Skeletal muscle cell (primary cell): ENCODE data around the gene CXCL10.
"Not testable (repeated sequence)": the region's sequence is repeated elsewhere in the genome, so short reads cannot be mapped to it uniquely, and the experiment has no call there.

Experiments
- DNase-seq: peaks from one replicate; pipeline ENCODE4 v3.0.0-alpha.2; 2010; ENCODE audit warnings: low read depth
- H3K4me3 ChIP-seq: 2 replicates; pipeline ENCODE4 v1.5.1; 2011; ENCODE audit warnings: low read depth, mild to moderate bottlenecking, control low read depth, low read length, moderate library complexity

Gene CXCL10

DNA sequence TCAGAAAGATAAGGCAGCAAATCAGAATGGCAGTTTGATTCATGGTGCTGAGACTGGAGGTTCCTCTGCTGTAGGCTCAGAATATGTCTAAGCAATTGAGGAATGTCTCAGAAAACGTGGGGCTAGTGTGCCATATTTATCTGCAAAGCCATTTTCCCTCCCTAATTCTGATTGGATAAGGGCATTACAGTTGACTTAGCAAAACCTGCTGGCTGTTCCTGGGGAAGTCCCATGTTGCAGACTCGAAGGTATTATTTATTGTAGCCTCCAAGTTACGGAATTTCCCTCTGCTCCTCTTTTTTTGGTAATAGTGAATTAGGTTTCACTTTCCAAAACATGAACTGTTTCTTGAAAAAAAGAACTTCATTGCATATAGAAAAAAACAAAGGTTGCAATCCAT, at the start of gene CXCL10:
Gene CXCL10 (minus strand): TSS at position 109 of the 400 bp plus-strand sequence. CDS start 66 bp downstream, at position 43.
- no peak for DNase-seq
- H3K4me3 ChIP-seq, result no peak within 1 kb of the TSS

DNA sequence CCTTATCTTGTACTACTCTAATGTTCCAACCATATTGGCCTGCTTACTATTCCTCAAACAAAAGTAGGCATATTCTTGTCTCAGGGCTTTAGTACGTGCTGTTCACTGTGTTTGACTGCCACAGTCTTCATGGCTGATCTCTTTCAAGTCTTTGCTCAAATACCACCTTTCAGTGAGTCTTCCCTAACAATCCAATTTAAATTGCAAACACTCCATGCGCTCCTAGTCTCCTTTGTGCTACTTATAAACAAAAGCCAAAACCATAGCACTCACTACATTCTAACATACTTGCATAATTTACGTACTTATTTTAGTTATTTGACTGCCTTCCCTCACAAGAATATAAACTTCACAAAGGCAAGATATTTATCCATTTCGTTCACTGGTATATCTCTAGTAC, 49.5 kb upstream of the CXCL10 start:
- DNase-seq, result no peak
- no peak overlapping the region for H3K4me3 ChIP-seq

DNA sequence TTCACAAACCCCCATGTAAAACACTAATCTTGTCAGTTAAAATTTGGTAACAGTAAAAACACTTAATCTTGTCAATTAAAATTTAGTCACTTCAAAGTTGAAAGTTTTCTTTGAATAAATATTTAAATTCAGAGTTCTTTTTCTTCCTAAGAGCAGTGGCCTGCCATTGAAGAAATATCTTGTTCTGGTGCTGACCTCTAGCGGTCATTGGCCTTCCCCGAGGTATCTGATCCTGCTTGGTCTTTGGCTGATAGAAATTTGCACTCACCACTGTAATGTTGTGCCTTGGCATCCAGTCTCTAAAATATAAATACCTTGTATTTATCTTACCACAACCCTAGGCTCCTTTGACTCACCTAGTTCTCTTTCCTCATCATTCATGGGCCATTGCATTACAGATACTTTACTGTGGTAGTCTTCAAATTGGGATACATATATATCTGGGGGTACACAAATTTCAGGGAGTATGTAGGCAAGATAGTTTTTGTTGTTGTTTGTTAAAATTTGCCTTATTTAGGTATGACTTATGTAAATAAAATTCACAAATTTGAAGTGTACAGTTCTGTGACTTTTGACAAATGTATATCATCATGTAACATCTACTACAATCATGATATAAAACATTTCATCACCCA, 44.5 kb upstream of the CXCL10 start:
- H3K4me3 ChIP-seq, result no peak overlapping the region
- peak; percentile 21 for DNase-seq

DNA sequence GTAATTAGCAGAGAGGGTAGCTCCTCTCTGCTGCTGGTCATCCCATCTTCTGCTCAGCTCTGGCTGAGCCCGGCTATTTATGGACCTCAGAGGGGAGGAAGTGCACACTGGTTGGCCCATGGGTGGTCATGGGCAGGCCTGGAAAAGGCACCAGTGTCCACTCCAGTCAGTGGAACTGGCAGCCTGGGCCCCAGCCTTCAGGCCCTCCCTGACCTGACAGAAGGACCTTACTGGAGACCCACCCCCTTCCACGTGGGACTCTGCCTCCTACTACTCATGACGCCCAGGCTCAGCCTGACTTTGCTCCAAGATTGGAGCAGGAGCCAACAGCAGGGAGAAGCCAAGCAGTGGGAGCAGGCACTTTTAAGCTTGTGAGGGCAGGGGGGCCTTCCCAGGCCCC, 43.2 kb upstream of the CXCL10 start:
- DNase-seq, result no peak
- no peak overlapping the region for H3K4me3 ChIP-seq

- DNase-seq, result no peak
- H3K4me3 ChIP-seq, result no peak overlapping the region
Measured at GRCh38 chr4:76061982-76062381, 38.7 kb upstream of the CXCL10 start.

GRCh38 chr4:76061421-76061820, 38.1 kb upstream of the CXCL10 start:
- H3K4me3 ChIP-seq, result no peak overlapping the region
- no peak for DNase-seq

DNA sequence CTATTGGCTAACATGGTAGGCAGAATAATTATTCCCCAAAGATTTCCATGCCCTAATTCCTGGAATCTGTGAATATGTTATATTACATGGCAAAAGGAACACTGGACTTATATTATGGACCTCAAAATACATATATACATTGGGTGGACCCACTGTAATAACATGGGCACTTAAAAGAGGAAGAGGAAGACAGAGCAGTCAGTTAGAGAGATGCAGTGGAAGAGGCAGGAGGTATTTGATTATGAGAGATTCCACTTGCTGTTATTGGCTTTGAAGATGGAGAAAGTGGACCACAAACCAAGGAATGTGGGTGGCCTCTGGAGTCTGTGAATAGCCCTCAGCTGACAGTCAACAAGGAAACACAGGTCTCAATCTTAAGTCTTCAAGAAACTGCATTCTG, 37.2 kb upstream of the CXCL10 start:
- no peak overlapping the region for H3K4me3 ChIP-seq

DNA sequence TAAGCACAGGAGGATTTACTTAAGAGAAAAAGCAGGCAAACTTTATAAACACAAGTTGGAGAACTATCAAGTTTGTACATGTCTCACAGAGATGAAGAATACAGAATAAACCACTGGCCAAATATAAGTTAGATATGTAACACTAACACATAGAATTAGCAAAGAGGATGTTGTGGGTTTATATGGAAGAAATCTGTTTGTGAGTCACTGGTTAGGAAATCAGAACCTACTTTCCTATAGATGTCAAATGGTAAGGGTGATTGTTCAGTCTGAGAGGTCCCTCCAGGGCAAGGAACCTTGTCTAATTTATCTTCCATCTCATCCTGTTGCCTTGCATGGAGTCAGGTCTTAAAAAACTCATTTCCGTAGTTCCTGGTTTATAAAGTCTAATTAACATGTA, 36.5 kb upstream of the CXCL10 start:
- H3K4me3 ChIP-seq, result no peak overlapping the region
- no peak for DNase-seq

More for the DNA sequence above, 37.2 kb upstream of the CXCL10 start:
- DNase-seq, result no peak

DNA sequence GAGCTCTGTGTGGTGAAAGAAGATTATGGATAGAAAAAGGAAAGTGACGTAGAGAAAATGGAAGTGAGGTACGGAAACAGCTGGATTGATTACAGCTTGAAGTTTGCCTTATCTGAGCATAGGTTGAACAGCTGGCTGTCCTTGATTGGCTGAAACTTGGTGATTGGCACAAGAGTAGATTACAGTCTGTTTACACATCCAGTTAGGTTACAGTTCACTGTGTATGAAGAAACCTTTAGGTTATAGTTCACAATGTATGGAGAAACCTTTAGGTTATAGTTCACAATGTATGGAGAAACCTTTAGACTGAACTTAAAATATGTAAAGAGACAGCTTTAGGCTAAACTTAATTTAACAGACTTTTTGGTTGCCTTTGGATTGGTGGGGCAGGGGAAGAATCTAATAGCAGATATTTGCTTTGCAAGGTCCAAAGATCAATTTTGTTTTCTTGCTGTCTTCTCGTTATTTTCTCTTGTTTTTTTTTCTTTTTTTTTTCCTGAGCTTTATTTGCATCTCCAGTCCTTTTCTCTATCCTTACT, 35.7 kb upstream of the CXCL10 start:
- no peak overlapping the region for H3K4me3 ChIP-seq
- DNase-seq, result no peak

DNA sequence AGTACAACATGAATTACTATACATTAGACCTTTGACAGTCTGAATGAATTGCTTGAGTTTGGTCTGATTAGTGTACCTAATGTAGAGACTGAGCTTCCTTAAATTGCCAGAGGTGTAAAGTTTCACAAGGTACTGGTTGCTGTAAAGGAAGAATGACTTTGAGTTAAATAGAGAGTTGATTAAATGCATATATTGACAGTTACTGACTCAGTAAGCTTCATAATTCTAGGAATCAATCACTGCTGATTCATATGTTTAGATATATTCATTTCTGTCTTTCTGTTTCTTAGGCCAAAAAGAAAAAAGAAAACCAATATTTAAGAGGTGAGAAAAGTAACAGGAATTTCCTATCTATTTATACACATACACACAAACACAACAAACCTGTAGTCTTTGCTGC, 35.0 kb upstream of the CXCL10 start:
- no peak overlapping the region for H3K4me3 ChIP-seq
- no peak for DNase-seq

GRCh38 chr4:76055421-76055820, 32.1 kb upstream of the CXCL10 start:
- H3K4me3 ChIP-seq, result no peak overlapping the region
- DNase-seq, result no peak

DNA sequence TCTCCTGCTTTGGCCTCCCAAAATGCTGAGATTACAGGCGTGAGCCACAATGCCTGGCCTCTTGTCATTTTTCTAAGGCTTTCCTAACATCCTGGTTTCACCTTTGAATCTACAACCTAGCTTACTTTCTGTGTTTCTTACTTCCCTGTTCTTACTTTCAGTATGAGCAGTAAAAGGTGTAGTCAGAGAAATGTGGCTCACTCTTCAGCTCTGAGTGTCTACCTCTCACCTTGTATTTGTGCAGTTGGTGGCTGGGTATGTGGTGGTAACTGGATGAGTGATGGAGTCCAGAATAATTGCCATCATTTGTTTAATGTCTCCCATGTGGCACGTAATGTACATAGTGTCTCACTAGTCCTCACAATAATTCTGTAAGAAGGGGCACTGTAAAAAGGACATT, 31.7 kb upstream of the CXCL10 start:
- no peak overlapping the region for H3K4me3 ChIP-seq
- DNase-seq, result no peak

DNA sequence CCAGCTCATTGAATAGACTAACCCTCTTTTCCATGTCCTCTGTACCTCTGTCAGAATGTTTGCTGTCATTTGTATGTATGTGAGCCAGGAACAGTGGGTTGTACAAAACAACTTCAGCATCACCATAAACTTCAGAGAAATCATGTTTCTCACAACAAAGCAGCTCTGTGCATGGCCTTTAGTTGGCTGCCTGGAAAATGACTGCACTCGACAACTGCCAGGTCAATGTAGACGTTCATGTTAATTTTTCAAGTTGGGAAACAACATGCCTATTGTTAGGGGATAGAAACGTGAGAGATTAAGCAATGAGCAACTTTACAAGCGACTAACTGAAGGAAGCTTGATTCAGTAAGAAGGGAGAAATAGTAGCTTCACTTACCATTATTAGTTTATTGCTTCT, 30.4 kb upstream of the CXCL10 start:
- no peak overlapping the region for H3K4me3 ChIP-seq
- no peak for DNase-seq

DNA sequence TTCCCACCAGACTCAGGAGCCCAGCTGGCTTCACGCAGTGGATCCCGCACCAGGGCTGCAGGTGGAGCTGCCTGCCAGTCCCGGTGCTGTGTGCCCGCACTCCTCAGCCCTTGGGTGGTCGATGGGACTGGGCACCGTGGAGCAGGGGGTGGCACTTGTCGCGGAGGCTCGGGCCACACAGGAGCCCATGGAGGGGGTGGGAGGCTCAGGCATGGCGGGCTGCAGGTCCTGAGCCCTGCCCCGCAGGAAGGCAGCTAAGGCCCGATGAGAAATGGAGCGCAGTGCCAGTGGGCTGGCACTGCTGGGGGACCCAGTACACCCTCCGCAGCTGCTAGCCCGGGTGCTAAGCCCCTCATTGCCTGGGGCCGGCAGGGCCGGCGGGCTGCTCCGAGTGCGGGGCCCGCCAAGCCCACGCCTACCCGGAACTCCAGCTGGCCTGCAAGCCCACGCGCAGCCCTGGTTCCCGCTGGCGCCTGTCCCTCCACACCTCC, 27.3 kb upstream of the CXCL10 start:
- not testable (repeated sequence) for H3K4me3 ChIP-seq, DNase-seq

DNA sequence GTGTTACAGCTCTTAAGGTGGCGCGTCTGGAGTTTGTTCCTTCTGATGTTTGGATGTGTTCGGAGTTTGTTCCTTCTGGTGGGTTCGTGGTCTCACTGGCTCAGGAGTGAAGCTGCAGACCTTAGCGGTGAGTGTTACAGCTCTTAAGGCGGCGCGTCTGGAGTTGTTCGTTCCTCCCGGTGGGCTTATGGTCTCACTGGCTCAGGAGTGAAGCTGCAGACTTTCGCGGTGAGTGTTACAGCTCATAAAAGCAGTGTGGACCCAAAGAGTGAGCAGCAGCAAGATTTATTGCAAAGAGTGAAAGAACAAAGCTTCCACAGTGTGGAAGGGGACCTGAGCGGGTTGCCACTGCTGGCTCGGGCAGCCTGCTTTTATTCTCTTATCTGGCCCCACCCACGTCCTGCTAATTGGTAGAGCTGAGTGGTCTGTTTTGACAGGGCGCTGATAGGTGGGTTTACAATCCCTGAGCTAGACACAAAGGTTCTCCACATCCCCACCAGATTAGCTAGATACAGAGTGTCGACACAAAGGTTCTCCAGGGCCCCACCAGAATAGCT, 26.6 kb upstream of the CXCL10 start:
- not testable (repeated sequence) for H3K4me3 ChIP-seq, DNase-seq

GRCh38 chr4:76044686-76045085, 21.4 kb upstream of the CXCL10 start:
- DNase-seq, result not testable (repeated sequence)

GRCh38 chr4:76043306-76043705, 20.0 kb upstream of the CXCL10 start:
- H3K4me3 ChIP-seq, DNase-seq: not testable (repeated sequence)

More at GRCh38 chr4:76044686-76045085, 21.4 kb upstream of the CXCL10 start:
- H3K4me3 ChIP-seq, result not testable (repeated sequence)

- not testable (repeated sequence) for DNase-seq, H3K4me3 ChIP-seq
Measured at GRCh38 chr4:76042241-76042998, 19.1 kb upstream of the CXCL10 start.

DNA sequence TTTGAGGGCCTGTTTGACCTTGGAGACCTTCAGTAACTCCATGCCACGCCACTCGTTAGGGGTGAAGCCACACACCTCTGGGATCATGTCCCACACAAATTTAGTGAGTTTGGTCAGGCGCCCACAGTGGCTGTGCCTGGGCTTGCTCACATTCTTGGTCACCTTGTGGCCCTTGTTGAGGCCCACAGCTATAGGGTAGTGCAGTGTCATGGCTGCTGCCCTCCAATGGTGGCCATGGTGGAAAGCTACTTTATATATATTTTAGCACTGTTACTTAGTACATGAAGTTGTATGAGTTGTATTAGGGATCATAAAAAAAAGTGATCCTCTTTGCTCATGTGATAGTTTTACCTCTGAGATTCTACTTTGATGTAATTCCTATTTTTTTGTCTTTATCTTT, 13.6 kb upstream of the CXCL10 start:
- DNase-seq, result no peak

GRCh38 chr4:76035799-76036380, 12.6 kb upstream of the CXCL10 start, which contains the start of gene CXCL11:
CXCL11 (minus strand) TSS chr4:76036070; CDS start chr4:76035987, 83 bp downstream.
- DNase-seq, result no peak
- H3K4me3 ChIP-seq, result no peak within 1 kb of the TSS

More for the DNA sequence above, 13.6 kb upstream of the CXCL10 start:
- H3K4me3 ChIP-seq, result no peak overlapping the region
